GM12872 (cell line): ENCODE data around the gene ZGPAT.

Source experiments
- CTCF ChIP-seq: IDR thresholded peaks from 3 replicates; pipeline ENCODE4 v1.5.1; 2011; ENCODE audit warnings: low read depth, mild to moderate bottlenecking, low read length, moderate library complexity; ENCODE audit not compliant: insufficient read depth

Gene ZGPAT

GRCh38 chr20:63759377-63759901, 51.6 kb downstream of the ZGPAT start:
- TF ChIP-seq CTCF, result no peak

GRCh38 chr20:63765082-63765873, 57.4 kb downstream of the ZGPAT start:
- TF ChIP-seq CTCF, result no peak

- TF ChIP-seq CTCF, result no peak
Observed at GRCh38 chr20:63765902-63766301, 58.1 kb downstream of the ZGPAT start.

GRCh38 chr20:63766695-63767426, 59.0 kb downstream of the ZGPAT start:
- TF ChIP-seq CTCF, result no peak

GRCh38 chr20:63767456-63767855, 59.6 kb downstream of the ZGPAT start:
- no peak for TF ChIP-seq CTCF

- TF ChIP-seq CTCF, result no peak
Observed at GRCh38 chr20:63767886-63768285, 60.0 kb downstream of the ZGPAT start.

- TF ChIP-seq CTCF, result no peak
Observed at GRCh38 chr20:63768591-63769515, 61.0 kb downstream of the ZGPAT start.
